VCaP (cell line): ENCODE measurements around the gene GARRE1.
A peak's percentile ranks its signal among the peaks of the same experiment; 100 is the strongest.

Experiments used
- H3K27ac ChIP-seq: fragments of 450-650 bp; 2 replicates; pipeline ENCODE4 v1.5.1; 2017
- TF ChIP-seq, protein P1 (sequence below): fragments of 450-650 bp; conservative IDR thresholded peaks from 2 replicates; pipeline ENCODE4 v1.5.1; 2017; ENCODE audit warnings: mild to moderate bottlenecking, moderate library complexity

Gene GARRE1

GRCh38 chr19:34276614-34277013 lies 22.3 kb downstream of the GARRE1 start:
- peak overlapping the region; percentile 10; the same call in 1 of the 2 replicates for H3K27ac ChIP-seq

GRCh38 chr19:34277244-34277643 lies 22.9 kb downstream of the GARRE1 start:
- no peak overlapping the region for H3K27ac ChIP-seq
- TF ChIP-seq, protein P1, sequence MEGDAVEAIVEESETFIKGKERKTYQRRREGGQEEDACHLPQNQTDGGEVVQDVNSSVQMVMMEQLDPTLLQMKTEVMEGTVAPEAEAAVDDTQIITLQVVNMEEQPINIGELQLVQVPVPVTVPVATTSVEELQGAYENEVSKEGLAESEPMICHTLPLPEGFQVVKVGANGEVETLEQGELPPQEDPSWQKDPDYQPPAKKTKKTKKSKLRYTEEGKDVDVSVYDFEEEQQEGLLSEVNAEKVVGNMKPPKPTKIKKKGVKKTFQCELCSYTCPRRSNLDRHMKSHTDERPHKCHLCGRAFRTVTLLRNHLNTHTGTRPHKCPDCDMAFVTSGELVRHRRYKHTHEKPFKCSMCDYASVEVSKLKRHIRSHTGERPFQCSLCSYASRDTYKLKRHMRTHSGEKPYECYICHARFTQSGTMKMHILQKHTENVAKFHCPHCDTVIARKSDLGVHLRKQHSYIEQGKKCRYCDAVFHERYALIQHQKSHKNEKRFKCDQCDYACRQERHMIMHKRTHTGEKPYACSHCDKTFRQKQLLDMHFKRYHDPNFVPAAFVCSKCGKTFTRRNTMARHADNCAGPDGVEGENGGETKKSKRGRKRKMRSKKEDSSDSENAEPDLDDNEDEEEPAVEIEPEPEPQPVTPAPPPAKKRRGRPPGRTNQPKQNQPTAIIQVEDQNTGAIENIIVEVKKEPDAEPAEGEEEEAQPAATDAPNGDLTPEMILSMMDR = no peak

More at GRCh38 chr19:34276614-34277013, 22.3 kb downstream of the GARRE1 start:
- TF ChIP-seq, protein P1 = no peak

GRCh38 chr19:34278783-34279182 lies 24.4 kb downstream of the GARRE1 start:
- H3K27ac ChIP-seq = no peak overlapping the region
- TF ChIP-seq, protein P1 = no peak

- H3K27ac ChIP-seq = peak overlapping the region; percentile 89
Observed at GRCh38 chr19:34281444-34281843, 27.1 kb downstream of the GARRE1 start.

- H3K27ac ChIP-seq = peak overlapping the region; percentile 89
- TF ChIP-seq, protein P1 = no peak
Observed at GRCh38 chr19:34282611-34283519, 28.5 kb downstream of the GARRE1 start.

GRCh38 chr19:34284505-34284904 lies 30.2 kb downstream of the GARRE1 start:
- H3K27ac ChIP-seq = peak overlapping the region; percentile 89
- TF ChIP-seq, protein P1 = no peak

DNA sequence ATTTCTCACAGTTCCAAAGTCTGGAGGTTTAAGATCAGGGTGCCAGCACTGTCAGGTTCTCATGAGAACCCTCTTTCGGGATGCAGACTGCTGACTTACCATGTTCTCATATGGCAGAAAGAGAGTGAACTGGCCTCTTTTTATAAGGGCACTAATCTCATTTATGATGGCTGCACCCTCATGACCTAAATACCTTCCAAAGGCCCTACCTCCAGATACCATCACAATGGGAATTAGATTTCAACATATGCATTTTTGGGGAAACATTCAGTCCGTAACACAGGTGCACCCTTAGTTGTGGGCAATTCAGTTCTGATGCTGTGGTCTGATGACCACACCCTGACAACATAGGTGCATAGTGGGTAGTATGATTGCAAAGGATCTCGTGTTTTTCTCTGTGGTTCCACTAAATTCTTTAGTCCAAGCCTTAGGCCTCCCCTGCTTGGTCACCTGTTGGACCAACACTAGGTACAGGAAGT lies 33.3 kb downstream of the GARRE1 start:
- peak overlapping the region; percentile 89 for H3K27ac ChIP-seq
- TF ChIP-seq, protein P1 = no peak

DNA sequence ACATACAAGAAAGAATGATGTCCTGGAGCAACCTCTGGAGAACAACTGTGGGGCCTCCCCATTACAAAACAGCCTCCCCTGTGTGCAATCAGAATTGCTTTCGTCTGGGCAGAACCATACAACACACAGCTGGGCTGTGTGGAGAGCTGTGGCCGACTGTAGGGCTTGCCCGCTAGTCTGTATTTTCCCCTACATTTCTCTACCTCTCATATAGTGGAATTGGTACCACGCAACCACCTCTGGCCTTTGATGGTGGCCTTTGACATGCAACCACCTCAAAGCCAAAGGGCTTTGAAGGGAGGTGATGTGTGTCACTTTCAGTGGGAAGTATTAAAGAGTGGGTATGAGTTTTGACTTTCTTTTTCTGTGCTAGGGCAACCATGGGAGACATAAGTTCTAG lies 34.0 kb downstream of the GARRE1 start:
- peak overlapping the region; percentile 89; the same call in 1 of the 2 replicates for H3K27ac ChIP-seq
- TF ChIP-seq, protein P1 = no peak
